GM10266 (cell line): ENCODE results near the gene SLC5A11.

Source experiments
- DNase-seq: peaks from one replicate; pipeline ENCODE4 v3.0.0; 2012; ENCODE audit errors: extremely low spot score
- CTCF ChIP-seq: IDR thresholded peaks from 2 replicates; pipeline ENCODE4 v1.5.1; 2012; ENCODE audit warnings: mild to moderate bottlenecking, low read depth; ENCODE audit not compliant: control insufficient read depth, insufficient read depth; ENCODE audit errors: missing control alignments

SLC5A11 gene

DNA sequence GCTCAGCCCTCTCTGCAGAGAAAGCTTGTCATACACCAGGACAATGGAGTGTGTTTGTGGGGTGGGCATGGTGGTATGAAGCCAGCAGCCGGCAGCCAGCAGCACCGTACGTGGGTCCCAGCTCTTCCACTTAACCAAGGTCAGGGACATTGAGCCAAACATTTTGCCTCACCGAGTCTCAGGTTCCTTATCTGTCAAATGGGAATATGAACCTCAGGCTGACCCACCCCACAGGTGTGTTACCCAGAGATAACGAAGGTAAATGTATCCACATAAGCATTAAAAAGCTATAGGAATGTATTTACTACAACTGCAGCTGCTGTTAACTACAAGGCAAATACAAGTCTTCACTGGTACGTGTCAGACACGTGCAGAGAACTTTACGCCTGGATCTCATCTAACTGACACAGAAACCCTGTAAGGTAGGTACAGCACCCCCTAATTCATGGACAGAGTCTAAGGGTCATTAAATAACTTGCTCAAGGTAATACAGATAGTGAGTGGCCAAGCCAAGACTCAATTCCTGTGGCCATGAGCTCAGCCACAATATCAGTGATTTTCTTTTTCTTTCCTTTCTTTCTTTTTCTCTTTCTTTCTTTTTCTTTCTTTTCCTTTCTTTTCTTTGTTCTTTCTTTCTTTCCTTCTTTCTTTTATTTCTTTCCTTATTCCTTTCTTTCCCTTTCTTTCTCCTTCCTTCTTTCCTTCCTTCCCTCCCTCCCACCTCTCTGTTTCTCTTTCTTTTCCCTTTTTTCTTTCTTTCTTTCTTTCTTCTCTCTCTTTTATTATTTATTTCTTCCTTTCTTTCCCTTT is 990 bp downstream of the SLC5A11 start:
- DNase-seq, result no peak
- TF ChIP-seq CTCF, result no peak

DNA sequence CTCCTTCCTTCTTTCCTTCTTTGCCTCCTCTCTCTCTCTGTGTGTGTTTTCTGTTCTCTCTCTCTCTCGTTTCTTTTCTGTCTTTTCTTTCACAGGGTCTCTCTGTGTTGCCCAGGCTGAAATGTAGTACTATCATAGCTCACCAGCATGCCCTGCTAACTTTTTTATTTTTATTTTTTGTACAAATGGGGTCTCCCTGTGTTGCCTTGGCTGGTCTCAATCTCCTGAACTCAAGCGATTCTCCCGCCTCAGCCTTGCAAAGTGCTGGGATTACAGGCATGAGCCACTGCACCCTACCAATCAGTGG is 1.5 kb downstream of the SLC5A11 start:
- DNase-seq, result no peak
- no peak for TF ChIP-seq CTCF

- no peak for DNase-seq
- TF ChIP-seq CTCF, result no peak
Observed at GRCh38 chr16:24848065-24848464, 2.3 kb downstream of the SLC5A11 start.

DNA sequence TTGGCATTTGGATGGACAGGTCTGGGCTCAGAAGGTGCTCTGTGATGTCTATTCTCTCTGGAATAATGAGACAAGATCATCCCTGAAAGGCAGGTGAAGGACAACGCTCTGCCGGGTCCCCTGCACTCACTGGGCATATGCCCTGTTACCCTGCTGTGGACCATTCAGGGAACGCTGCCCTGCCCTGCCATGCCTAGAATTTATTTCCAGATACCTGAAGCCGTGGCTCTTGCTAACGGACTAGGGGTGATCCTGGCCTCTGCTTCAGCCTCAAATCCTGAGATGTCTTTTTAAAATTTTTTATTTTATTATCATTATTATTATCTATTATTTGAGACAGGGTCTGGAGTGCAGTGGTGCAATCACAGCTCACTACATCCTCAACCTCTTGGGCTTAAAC is 3.9 kb downstream of the SLC5A11 start:
- no peak for DNase-seq
- TF ChIP-seq CTCF, result no peak

DNA sequence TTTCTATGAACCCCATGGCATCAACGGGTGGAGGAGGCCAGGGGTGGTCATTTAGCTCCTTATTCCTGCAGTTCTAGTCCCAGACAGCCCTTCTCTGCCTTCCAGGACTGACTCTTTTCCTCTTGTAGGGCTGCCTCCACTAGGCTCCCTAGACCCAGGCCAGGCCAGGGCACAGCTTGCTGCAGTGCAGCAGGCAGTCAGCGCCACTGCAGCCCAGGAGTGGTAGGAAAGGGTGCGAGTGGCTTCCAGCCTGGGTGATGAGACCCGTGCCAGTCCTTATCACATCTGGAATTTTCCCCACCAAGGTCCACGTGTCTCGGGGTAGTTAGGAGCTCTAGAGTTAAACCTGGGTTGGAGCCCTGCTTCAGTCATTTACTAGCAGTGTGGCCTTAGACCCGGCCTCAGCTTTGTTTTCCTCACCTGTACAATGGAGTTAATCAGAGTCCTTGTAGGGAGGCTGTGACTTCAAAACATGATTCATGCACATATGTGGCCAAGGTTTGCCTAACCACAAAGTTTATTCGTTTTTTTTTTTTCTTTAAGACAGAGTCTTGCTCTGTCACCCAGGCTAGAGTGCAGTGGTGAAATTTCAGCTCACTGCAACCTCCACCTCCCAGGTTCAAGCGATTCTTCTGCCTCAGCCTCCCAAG is 4.7 kb downstream of the SLC5A11 start:
- no peak for TF ChIP-seq CTCF

GRCh38 chr16:24851700-24852099 is 5.9 kb downstream of the SLC5A11 start:
- TF ChIP-seq CTCF, result no peak
- DNase-seq, result no peak

More for the DNA sequence above, 4.7 kb downstream of the SLC5A11 start:
- DNase-seq, result no peak

DNA sequence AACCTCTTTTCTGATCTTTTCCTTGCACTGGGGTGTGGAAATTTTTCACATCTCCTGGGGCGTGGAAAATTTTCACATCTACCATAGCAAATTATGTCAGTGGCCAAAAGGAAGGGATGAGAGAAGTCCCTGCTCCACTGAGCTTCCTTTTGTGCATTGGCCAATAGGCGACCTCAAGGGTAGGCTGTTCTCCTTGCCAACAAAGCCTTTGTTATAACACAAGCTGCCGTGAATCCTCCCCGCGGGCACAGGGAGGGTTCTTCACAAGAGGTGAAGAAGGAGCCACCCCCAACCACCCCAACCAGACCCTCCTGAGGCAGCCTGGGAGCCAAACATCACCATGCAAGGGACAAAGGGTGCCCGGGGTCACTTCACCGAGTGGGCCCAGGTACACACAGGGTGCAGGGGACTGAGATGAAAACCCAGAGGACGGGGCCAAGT is 6.5 kb downstream of the SLC5A11 start:
- no peak for DNase-seq
- TF ChIP-seq CTCF, result no peak
